HCT116 (cell line): ENCODE data around the gene TENM4.

Experiments
- CEBPB ChIP-seq: IDR thresholded peaks from 2 replicates; pipeline ENCODE4 v1.6.1; 2012; ENCODE audit warnings: low read depth
- EZH2 ChIP-seq: fragments of 200-600 bp; sonication (generic); IDR thresholded peaks from 2 replicates; pipeline ENCODE4 v1.6.1; 2017; ENCODE audit warnings: antibody characterized with exemption, mixed run types
- MAX ChIP-seq: IDR thresholded peaks from 2 replicates; pipeline ENCODE4 v1.6.1; 2012
- POLR2A ChIP-seq: IDR thresholded peaks from 2 replicates; pipeline ENCODE4 v1.7.0; 2011; ENCODE audit warnings: borderline replicate concordance; ENCODE audit not compliant: insufficient read depth, insufficient read length; ENCODE audit errors: extremely low read depth
- POLR2AphosphoS5 ChIP-seq: IDR thresholded peaks from 2 replicates; pipeline ENCODE4 v1.6.1; 2011; ENCODE audit warnings: mild to moderate bottlenecking, low read depth, low read length, moderate library complexity
- RAD21 ChIP-seq: IDR thresholded peaks from 2 replicates; pipeline ENCODE4 v1.6.1; 2012; ENCODE audit warnings: low read depth, mild to moderate bottlenecking
- SP1 ChIP-seq: IDR thresholded peaks from 2 replicates; pipeline ENCODE4 v1.6.1; 2012; ENCODE audit warnings: low read depth
- TCF7L2 ChIP-seq: IDR thresholded peaks from 2 replicates; pipeline ENCODE4 v1.7.0; 2011; ENCODE audit warnings: borderline replicate concordance, inconsistent platforms; ENCODE audit not compliant: insufficient read depth, insufficient read length; ENCODE audit errors: extremely low read depth
- YY1 ChIP-seq: IDR thresholded peaks from 2 replicates; pipeline ENCODE4 v1.6.1; 2011; ENCODE audit warnings: low read length, low read depth, moderate library complexity, mild to moderate bottlenecking; ENCODE audit not compliant: insufficient replicate concordance; ENCODE audit errors: extremely low read depth
- ZNF274 ChIP-seq: fragments of 200-500 bp; sonication (Bioruptor generic); IDR thresholded peaks from 2 replicates; pipeline ENCODE4 v1.6.1; 2014; ENCODE audit warnings: mild to moderate bottlenecking, low read depth, low read length, inconsistent platforms
- TF ChIP-seq, protein P1 (sequence below), 3 experiments: fragments of 200-600 bp in 1 of 3; sonication (generic) in 1 of 3; IDR thresholded peaks in 2 of 3; conservative IDR thresholded peaks in 1 of 3; 2 replicates each; pipeline ENCODE4 v1.5.1; 2012 to 2017; ENCODE audit warnings: low read depth in 2 of 3, low read length in 2 of 3, antibody characterized with exemption in 1 of 3, borderline replicate concordance in 1 of 3, control low read depth in 1 of 3, mild to moderate bottlenecking in 1 of 3, mixed read lengths in 1 of 3, mixed run types in 1 of 3, moderate library complexity in 1 of 3; ENCODE audit not compliant: insufficient read depth in 1 of 3
- TF ChIP-seq, protein P2 (sequence below): IDR thresholded peaks from 2 replicates; pipeline ENCODE4 v1.6.1; 2012; ENCODE audit warnings: low read depth
- TF ChIP-seq, protein P3 (sequence below): IDR thresholded peaks from 2 replicates; pipeline ENCODE4 v1.6.1; 2012

- TF ChIP-seq EZH2, result no peak
- TF ChIP-seq POLR2AphosphoS5, result no peak
- TF ChIP-seq YY1, result no peak
- TF ChIP-seq POLR2A, result no peak
- TF ChIP-seq CEBPB, result no peak
- TF ChIP-seq RAD21, result no peak
- TF ChIP-seq, protein P1, sequence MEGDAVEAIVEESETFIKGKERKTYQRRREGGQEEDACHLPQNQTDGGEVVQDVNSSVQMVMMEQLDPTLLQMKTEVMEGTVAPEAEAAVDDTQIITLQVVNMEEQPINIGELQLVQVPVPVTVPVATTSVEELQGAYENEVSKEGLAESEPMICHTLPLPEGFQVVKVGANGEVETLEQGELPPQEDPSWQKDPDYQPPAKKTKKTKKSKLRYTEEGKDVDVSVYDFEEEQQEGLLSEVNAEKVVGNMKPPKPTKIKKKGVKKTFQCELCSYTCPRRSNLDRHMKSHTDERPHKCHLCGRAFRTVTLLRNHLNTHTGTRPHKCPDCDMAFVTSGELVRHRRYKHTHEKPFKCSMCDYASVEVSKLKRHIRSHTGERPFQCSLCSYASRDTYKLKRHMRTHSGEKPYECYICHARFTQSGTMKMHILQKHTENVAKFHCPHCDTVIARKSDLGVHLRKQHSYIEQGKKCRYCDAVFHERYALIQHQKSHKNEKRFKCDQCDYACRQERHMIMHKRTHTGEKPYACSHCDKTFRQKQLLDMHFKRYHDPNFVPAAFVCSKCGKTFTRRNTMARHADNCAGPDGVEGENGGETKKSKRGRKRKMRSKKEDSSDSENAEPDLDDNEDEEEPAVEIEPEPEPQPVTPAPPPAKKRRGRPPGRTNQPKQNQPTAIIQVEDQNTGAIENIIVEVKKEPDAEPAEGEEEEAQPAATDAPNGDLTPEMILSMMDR (IDR thresholded peaks at IDR 0.05 in 2 of 3, conservative IDR thresholded peaks at IDR 0.05 in 1 of 3; ENCODE audit: borderline replicate concordance in 1 of 3, insufficient read depth in 1 of 3, low read depth in 2 of 3, low read length in 2 of 3), result no peak
- TF ChIP-seq, protein P2, sequence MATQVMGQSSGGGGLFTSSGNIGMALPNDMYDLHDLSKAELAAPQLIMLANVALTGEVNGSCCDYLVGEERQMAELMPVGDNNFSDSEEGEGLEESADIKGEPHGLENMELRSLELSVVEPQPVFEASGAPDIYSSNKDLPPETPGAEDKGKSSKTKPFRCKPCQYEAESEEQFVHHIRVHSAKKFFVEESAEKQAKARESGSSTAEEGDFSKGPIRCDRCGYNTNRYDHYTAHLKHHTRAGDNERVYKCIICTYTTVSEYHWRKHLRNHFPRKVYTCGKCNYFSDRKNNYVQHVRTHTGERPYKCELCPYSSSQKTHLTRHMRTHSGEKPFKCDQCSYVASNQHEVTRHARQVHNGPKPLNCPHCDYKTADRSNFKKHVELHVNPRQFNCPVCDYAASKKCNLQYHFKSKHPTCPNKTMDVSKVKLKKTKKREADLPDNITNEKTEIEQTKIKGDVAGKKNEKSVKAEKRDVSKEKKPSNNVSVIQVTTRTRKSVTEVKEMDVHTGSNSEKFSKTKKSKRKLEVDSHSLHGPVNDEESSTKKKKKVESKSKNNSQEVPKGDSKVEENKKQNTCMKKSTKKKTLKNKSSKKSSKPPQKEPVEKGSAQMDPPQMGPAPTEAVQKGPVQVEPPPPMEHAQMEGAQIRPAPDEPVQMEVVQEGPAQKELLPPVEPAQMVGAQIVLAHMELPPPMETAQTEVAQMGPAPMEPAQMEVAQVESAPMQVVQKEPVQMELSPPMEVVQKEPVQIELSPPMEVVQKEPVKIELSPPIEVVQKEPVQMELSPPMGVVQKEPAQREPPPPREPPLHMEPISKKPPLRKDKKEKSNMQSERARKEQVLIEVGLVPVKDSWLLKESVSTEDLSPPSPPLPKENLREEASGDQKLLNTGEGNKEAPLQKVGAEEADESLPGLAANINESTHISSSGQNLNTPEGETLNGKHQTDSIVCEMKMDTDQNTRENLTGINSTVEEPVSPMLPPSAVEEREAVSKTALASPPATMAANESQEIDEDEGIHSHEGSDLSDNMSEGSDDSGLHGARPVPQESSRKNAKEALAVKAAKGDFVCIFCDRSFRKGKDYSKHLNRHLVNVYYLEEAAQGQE, result no peak
- no peak for TF ChIP-seq TCF7L2
- TF ChIP-seq MAX, result no peak
- TF ChIP-seq ZNF274, result no peak
- TF ChIP-seq, protein P3, sequence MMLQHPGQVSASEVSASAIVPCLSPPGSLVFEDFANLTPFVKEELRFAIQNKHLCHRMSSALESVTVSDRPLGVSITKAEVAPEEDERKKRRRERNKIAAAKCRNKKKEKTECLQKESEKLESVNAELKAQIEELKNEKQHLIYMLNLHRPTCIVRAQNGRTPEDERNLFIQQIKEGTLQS, result no peak
- no peak for TF ChIP-seq SP1
Measured at GRCh38 chr11:79241852-79242241, 199.0 kb downstream of the TENM4 start.
